Stimulated activated naive B cell treated with anti-CD40 and anti-IgM and Interleukin-4, amounts not matched to agents 10 μg/mL and 1 μg/mL and 100 μg/mL, for 72 hours (primary cell): ENCODE measurements around the gene SULF2.

ENCODE experiments used
- ATAC-seq, 2 donors: fragments of 150-1000 bp; cut with Tn5 transposase; replicated peaks; 2 replicates each; pipeline ENCODE4 v1.10.0; 2021; ENCODE audit warnings: moderate library complexity in 1 of 2
- DNase-seq: peaks from one replicate; pipeline ENCODE4 v3.0.0; 2021
- H3K27ac Mint-ChIP-seq: one replicate; pipeline ENCODE4 v1.8.0; 2022; ENCODE audit warnings: mild to moderate bottlenecking, mixed read lengths
- H3K27me3 Mint-ChIP-seq, 2 donors: one replicate each; pipeline ENCODE4 v1.8.0; 2022; ENCODE audit warnings: mixed read lengths in 2 of 2
- H3K36me3 Mint-ChIP-seq, 2 donors: one replicate each; pipeline ENCODE4 v1.8.0; 2022; ENCODE audit warnings: mixed read lengths in 2 of 2, mild to moderate bottlenecking in 1 of 2
- H3K4me1 Mint-ChIP-seq, 2 donors: one replicate each; pipeline ENCODE4 v1.8.0; 2022; ENCODE audit warnings: mixed read lengths in 2 of 2, mild to moderate bottlenecking in 1 of 2
- H3K4me3 Mint-ChIP-seq, 2 donors: one replicate each; pipeline ENCODE4 v1.8.0; 2022; ENCODE audit warnings: mild to moderate bottlenecking in 2 of 2, mixed read lengths in 2 of 2, moderate library complexity in 1 of 2
- H3K9me3 Mint-ChIP-seq, 2 donors: one replicate each; pipeline ENCODE4 v1.8.0; 2022; ENCODE audit warnings: mixed read lengths in 2 of 2, mild to moderate bottlenecking in 1 of 2

SULF2 gene

DNA sequence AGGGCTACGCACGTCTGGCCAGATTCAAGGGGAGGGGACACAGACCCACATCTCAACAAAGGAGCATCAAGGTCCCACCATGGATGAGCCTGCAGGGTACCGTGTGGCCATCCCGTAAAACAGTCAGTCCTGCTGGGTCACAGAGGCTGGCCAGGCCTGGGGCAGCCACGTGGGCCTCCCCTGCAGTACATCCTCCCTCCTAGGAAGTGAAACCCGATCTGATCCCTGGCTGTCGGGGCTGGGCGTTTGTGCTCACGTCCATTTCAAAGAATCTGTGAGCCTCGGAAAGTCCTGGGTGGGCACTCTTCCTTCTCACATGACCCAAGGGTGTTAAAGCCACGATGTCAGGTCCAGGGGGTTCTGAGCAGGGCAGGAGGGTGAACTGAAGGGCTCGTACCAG is 14.3 kb downstream of the SULF2 start:
- H3K36me3 Mint-ChIP-seq = no peaks in the 10 kb centered on the region
- H3K4me1 Mint-ChIP-seq = peaks cover 2 to 8% of the 10 kb centered on the region in 2 donors
- no peak for ATAC-seq
- H3K27ac Mint-ChIP-seq = no peak overlapping the region
- peaks cover 3 to 12% of the 10 kb centered on the region in 2 donors for H3K27me3 Mint-ChIP-seq
- DNase-seq = no peak
- H3K4me3 Mint-ChIP-seq = no peak overlapping the region
- H3K9me3 Mint-ChIP-seq = peaks cover 0 to 4% of the 10 kb centered on the region in 2 donors

DNA sequence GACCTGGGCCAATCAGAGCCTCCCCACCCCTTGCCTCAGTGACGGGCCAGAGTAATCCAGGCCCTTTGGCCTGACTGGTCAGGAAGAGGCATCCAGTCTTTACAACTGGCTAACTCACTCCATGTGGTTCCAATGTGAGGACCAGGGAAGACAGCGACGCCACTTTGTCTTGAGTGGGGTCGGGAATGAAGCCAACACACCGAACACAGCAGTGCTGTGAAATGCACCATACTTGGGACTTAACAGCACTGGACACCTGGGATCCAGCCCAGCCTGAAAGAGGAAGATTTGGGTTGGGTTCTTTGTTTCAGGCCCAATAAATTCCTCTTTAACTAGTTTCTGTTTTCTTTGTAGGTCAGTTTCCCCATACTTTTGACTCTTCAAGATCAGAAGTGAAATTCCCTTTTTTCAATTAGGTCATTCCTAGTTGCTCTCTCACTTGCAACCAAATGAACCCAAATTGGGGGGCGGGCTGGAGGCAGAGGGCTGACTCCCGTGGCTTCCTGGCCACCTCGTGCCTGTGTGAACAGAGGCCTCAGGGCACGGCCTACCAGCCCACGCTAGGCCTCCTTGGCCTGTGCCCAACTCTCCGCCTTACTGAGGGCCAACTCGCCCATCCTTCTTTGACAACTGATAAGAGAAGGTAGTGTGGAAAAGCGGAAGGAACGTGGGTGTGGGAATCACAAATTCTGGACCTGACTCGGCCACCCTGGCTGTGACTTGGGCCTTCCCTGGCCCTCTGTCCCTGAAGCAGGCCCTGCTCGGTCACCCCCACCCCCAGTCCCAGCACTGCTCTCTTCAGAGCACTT is 17.1 kb downstream of the SULF2 start:
- Mint-ChIP-seq H3K4me3 (no peak overlapping the region), H3K36me3 (no peaks in the 10 kb centered on the region), H3K27ac (no peak overlapping the region), H3K9me3 (peaks cover 0 to 4% of the 10 kb centered on the region in 2 donors), H3K27me3 (peaks cover 26 to 31% of the 10 kb centered on the region in 2 donors), H3K4me1 (peaks cover 2 to 8% of the 10 kb centered on the region in 2 donors)
- no peak for DNase-seq
- ATAC-seq = peak; percentile 27 to 34

DNA sequence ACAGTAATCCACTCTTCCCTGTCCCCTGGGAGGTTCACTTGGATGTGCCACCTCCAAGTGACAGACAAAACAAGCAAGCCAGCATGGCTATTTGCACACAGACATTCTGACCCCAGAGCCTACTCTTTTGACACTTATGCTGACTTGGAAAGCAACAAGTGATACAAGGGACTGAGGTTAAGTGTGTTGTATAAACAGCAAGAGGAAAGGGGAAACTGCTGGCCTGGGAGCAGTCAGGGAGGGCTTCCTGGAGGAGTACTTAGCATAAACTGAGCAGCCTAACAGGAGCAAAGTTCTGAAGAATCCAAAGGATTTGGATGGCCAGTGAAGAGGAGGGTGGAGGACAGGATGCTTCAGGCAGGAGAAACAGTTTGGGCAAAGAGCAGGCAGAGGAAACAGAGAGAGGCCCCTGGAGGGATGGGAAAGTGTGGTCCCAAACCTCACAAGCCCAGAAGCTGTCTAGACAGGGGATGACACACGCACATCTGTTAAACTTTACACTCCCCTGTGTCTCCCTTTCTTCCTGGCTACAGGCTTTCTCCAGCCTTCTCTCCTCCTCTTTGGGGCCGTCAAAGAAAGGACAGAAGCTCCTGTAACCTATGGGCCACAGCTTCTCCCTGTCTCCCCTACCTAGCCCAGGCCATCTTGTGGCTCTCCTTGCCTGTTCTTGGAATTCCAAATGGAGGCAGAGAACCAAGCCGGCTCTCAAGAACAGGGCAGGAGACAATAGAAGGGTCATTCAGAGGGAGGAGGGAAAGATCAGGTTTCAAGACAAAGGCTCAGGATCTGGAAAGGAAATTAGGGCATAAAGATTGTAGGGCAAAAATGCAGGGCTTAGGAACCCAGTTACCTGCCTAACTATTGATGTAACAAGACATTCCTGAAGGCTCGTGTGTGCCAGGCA is 19.3 kb downstream of the SULF2 start:
- H3K27me3 Mint-ChIP-seq = peaks cover 36 to 38% of the 10 kb centered on the region in 2 donors
- no peak for DNase-seq
- H3K27ac Mint-ChIP-seq = no peak overlapping the region

DNA sequence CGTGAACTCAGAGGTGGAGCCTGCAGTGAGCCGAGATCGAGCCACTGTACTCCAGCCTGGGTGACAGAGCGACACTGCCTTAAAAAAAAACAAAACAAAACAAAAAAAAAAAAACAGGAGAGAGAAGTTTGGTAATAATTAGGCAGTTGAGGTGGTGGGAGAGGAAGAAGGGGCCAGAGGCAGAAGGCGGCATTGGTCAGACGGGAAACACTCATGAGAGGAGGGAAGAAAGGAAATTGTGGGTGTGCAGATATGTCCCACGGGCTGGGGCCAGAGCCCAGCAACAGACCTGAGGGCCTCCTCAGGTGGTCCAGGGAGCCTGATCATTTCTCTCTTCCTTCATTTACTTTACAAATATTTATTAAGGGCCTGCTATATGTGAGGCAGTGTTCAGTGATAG is 20.0 kb downstream of the SULF2 start:
- Mint-ChIP-seq H3K36me3 (no peaks in the 10 kb centered on the region), H3K27me3 (peaks cover 43% of the 10 kb centered on the region in 2 donors), H3K4me3 (no peak overlapping the region), H3K4me1 (peaks cover 2 to 8% of the 10 kb centered on the region in 2 donors), H3K9me3 (peaks cover 0 to 2% of the 10 kb centered on the region in 2 donors), H3K27ac (no peak overlapping the region)
- no peak for ATAC-seq
- no peak for DNase-seq

More for the DNA sequence above, 19.3 kb downstream of the SULF2 start:
- Mint-ChIP-seq H3K36me3 (no peaks in the 10 kb centered on the region), H3K4me3 (no peak overlapping the region), H3K9me3 (peaks cover 0 to 2% of the 10 kb centered on the region in 2 donors), H3K4me1 (peaks cover 2 to 8% of the 10 kb centered on the region in 2 donors)
- ATAC-seq = no peak

DNA sequence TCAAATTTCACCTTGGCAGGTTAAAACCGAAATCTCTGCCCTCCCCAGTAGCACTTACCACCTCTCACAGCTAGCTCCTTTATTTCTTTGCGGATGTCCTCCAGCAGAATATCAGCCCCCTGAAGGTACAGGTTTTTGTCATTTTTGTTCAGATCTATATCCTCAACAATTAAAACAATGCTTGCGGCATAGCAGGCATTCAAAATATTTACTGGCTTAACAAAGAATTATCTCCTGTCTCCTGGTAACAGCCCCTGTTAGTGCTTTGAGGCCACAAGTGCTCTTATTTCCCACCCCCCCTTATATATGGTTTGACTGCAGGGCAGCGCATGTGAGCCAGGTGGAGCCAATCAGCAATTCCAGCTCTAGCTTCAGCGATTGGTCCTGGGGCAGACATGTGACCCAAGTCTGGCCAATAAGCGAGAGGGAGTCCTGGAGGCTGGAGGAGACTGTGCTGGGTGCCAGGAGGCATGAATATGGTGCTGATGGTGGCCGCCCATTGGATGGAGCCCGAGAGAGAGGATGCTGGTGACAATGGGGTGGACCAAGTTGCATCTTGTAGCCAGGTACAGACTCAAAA is 21.0 kb downstream of the SULF2 start:
- ATAC-seq = peak in 1 of 2 donors; percentile 38
- no peak for DNase-seq
- Mint-ChIP-seq H3K4me1 (peaks cover 2 to 8% of the 10 kb centered on the region in 2 donors), H3K36me3 (no peaks in the 10 kb centered on the region), H3K4me3 (no peak overlapping the region), H3K27me3 (peaks cover 49 to 53% of the 10 kb centered on the region in 2 donors), H3K9me3 (peaks cover 0 to 2% of the 10 kb centered on the region in 2 donors), H3K27ac (no peak overlapping the region)

DNA sequence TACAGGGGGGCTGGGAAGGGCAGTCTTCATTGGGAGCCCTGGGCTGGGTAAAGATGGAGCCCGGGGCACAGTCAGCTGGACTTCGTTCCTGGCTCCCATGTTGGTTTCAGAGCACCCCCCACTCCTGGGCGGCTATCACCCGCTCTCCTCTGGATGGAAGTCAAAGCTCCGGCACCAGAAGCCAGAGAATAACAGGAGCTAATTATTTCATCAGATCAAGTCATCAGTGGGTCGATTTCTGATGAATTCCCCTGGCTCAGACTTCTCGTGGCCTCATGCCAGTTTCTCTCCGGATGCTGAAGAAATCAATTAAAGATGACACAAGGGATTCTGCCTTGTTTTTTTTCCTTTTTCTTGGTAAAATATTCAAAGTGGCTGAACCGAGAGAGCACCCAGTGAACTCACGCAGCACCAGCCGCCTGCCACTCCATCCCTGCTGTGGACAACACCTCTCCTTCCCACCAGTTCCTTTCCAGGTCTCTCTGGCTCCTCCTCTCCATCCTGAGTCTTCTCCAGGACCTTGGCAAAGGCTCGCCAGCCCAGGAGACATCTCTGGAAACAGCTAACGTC is 22.5 kb downstream of the SULF2 start:
- DNase-seq = no peak
- Mint-ChIP-seq H3K9me3 (peaks cover 0 to 2% of the 10 kb centered on the region in 2 donors), H3K36me3 (no peaks in the 10 kb centered on the region), H3K27me3 (peaks cover 59 to 68% of the 10 kb centered on the region in 2 donors), H3K4me1 (peaks cover 2 to 6% of the 10 kb centered on the region in 2 donors), H3K4me3 (no peak overlapping the region), H3K27ac (no peak overlapping the region)
- no peak for ATAC-seq

DNA sequence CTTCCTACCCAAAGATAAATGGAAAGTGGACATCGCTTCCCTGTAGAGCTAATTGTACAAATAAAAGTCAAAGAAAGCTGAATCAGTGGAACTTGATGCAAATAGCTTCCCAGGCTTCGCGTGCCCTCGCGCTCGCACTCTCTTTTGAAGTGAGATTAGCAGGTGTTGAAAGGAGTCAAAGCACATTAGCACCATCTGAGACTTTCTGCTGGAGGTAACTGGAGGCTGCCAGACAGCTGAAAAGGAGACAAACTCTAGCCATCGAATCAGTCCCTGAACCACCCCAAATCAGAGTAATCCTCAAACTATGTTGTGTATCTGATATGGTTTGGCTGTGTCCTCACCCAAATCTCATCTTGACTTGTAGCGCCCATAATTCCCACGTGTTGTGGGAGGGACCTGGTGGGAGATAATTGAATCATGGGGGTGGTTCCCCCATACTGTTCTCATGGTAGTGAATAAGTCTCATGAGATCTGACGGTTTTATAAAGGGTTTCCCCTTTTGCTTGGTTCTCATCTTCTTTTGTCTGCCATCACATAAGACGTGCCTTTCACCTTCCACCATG is 23.7 kb downstream of the SULF2 start:
- Mint-ChIP-seq H3K27me3 (peaks cover 65 to 70% of the 10 kb centered on the region in 2 donors), H3K36me3 (no peaks in the 10 kb centered on the region), H3K4me1 (peaks cover 2 to 6% of the 10 kb centered on the region in 2 donors), H3K4me3 (no peak overlapping the region), H3K27ac (no peak overlapping the region), H3K9me3 (peaks cover 0 to 2% of the 10 kb centered on the region in 2 donors)
- DNase-seq (no peak), ATAC-seq (no peak)

DNA sequence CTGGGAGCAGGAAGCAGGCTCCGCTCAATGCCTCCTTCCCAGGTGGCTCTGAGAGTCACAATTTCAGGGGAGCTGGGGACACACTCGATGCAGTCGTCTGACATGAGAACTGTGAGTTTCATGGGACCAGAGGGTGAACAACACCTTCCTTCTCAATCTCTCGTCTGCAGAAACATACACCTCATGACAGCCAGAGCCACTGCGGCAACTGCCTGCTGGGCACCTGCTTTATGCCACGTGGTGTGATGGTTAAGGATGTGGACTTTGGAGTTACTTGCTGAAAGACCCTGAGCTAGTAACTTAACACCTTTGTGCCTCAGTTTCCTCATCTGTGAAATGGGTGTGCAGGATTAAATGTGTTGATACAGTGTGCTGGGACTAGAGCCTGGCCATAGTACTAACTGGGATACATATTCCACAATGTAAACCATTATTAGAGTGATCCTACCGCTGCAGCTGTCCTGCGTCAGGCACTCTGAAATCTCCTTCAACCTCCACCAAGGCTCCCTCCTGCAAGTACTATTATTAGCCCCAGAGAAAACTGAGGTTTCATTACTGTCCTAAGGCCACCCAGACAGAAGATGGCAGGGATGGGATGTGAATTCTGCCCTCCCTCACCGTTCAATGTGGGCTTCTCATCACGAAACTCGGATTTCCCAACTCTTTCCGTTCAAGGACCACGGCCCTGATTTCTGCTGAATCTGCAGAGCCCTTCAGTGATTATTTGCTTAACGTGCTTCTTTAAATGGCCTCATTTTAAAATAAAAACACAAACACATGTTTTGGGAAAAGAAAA is 24.4 kb downstream of the SULF2 start:
- Mint-ChIP-seq H3K36me3 (no peaks in the 10 kb centered on the region), H3K27me3 (peaks cover 60 to 67% of the 10 kb centered on the region in 2 donors), H3K9me3 (peaks cover 0 to 2% of the 10 kb centered on the region in 2 donors), H3K4me3 (no peak overlapping the region), H3K4me1 (peaks cover 2 to 6% of the 10 kb centered on the region in 2 donors), H3K27ac (no peak overlapping the region)
- ATAC-seq (no peak), DNase-seq (no peak)

DNA sequence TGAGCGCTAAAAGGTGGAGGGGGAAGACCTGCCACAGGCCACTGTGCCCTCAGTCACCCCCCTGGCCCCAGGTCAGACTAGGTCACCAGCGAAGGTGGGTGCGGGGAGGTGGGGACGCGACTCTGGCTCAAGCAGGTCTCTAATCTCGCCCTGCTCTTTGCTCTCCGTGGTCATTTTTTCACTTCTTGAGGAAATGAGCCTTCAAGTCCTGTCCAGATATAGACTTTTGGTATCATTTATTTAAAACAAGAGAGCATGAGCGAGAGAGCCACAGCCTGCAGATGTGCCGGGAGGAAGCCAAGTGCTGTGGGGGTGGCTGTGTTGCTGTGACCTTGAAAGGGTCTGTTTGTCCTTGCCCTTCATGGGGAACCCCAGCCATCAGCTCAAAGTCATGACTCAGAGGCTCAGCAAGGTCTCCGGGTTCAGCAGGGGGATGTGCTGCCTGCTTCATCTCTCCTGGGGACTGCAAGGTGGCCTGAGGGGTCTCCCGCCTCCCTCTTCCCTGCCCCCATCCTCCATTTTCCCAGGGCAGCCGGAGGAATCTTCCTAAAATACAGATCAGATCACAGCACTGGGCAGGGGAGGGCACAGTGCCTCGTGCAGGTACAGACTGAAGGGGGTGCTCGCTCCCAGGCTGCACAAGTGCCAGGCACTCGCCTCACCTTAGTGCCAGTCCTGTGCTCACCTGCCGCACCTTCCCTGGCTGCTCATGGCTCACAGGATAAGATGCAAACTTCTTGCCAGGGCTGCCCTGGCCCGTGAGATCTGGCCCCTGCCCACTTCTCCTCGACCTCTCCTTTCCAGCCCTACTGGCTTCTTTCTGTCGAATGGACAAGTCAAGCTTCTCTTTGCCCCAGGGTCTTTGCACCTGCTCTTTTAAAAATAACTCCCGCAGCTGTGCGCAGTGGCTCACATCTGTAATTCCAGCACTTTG is 26.5 kb downstream of the SULF2 start:
- Mint-ChIP-seq H3K27ac (no peak overlapping the region), H3K9me3 (no peaks in the 10 kb centered on the region), H3K4me3 (no peak overlapping the region), H3K4me1 (peaks cover 2 to 6% of the 10 kb centered on the region in 2 donors), H3K36me3 (no peaks in the 10 kb centered on the region), H3K27me3 (peaks cover 41 to 50% of the 10 kb centered on the region in 2 donors)
- ATAC-seq = no peak
- no peak for DNase-seq

DNA sequence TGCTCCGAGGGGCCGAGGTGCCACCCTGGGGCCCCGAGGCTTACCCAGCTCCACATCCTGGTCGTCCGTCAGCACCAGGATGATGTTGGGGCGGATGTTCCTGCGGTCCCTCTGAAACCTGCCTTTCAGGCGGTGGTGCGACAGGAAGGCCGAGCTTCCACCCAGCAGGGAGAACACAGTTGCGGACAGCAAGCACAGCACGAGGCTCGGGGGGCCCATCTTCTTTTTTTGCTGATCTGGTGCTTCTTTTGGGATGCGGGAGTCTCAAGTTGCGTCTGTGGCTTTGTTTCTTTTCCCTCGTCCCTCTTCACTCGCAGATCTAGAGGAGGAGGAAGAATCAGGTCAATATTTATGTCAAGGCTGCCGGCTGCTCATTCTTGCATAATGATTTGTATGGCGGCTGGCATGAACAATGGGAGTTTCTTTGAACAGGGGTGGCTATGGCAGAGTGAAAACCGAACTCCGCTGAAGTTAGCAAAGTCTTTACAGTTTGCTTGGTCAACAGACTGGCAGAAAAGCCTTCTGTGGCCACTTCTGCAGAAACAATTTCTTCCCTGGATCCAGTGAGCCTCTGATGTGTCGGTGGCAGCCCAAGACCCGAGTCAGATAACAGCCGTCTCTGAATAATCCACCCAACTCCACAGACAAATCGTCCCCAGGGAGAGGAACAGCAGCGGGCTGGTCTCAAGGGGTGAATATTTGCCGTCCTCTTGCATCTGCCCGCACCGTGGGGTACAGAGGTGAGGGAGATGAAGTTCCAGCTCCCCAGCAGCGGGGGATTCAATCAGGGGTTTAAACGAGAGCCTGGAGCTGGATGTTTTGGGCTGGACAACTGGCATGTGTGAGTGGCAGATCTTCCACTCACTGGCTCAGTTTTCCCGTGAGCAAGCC is 27.9 kb downstream of the SULF2 start:
- H3K4me3 Mint-ChIP-seq = no peak overlapping the region
- peaks cover 33 to 38% of the 10 kb centered on the region in 2 donors for H3K27me3 Mint-ChIP-seq
- no peaks in the 10 kb centered on the region for H3K9me3 Mint-ChIP-seq

DNA sequence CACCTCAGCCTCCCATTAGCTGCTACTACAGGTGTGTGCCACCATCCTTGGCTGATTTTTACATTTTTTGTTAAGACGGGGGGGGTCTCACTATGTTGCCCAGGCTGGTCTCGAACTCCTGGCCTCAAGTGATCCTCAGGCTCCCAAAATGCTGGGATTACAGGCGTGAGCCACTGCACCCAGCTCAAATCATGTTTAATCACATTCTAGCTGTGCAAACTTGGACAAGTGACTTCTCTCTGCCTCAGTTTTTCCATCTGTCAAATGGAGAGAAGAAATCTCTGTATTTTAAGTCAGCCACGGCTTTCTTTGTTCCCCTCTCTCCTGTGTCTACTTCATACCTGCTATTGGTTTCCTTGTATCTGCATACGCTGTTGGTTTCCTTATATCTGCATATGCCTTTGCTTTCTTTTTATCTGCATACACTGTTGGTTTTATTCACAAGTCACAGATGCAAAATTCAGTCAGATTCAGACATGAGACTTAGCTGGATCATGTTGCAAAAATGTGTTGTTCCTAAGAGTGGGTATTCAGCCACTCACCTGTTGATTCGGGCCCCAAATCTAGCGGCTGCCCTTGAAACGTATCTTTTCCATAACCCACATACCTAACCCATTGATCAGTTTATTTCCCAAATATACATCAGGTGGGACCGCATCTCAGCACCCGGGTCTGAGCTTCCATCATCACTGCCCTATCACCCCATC is 30.2 kb downstream of the SULF2 start:
- ATAC-seq (no peak), DNase-seq (no peak)
- Mint-ChIP-seq H3K4me3 (no peak overlapping the region), H3K9me3 (peaks cover 0 to 2% of the 10 kb centered on the region in 2 donors), H3K4me1 (peaks cover 0 to 6% of the 10 kb centered on the region in 2 donors), H3K27ac (no peak overlapping the region), H3K36me3 (no peaks in the 10 kb centered on the region), H3K27me3 (peaks cover 22 to 26% of the 10 kb centered on the region in 2 donors)

More for the DNA sequence above, 27.9 kb downstream of the SULF2 start:
- peaks cover 2 to 6% of the 10 kb centered on the region in 2 donors for H3K4me1 Mint-ChIP-seq
- DNase-seq = no peak
- H3K36me3 Mint-ChIP-seq = no peaks in the 10 kb centered on the region
- peak overlapping the region; percentile 47 for H3K27ac Mint-ChIP-seq
- no peak for ATAC-seq
